ENCODE measurements around the gene GYS2. TPM values are rescaled to one million over a fixed set of nuclear protein-coding genes. Genes with fewer than 3 reads are reported as not detected.
"Not testable (repeated sequence)": the region's sequence is repeated elsewhere in the genome, so short reads cannot be mapped to it uniquely, and the experiment has no call there.

Gene GYS2
- total RNA-seq, 4 donors from 2014 or later: not detected

DNA sequence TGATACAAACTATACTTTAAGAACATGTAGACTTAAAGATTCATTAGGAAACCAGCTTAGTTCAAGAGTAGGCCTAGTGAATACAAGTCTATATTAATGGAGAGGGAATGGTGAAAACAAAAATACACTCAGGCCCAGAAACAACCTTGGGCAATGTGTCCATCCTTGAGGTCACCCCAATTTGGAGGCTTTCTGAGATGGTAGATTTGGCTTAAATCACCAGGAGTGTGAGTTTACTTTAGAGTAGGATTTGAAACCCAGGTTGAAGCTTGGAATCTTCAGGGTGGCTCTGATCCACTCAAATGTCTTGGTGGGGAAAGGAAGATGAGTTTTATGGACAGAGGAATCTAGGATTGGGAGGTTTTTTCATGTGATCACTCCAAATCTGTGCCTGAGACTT is 42.5 kb upstream of the GYS2 start:
- no peak overlapping the region for H3K27ac ChIP-seq
- H3K27me3 ChIP-seq: no peaks in the 10 kb centered on the region
- TF ChIP-seq POLR2AphosphoS5 (IDR thresholded peaks at IDR 0.05): no peak
- TF ChIP-seq, protein P1, sequence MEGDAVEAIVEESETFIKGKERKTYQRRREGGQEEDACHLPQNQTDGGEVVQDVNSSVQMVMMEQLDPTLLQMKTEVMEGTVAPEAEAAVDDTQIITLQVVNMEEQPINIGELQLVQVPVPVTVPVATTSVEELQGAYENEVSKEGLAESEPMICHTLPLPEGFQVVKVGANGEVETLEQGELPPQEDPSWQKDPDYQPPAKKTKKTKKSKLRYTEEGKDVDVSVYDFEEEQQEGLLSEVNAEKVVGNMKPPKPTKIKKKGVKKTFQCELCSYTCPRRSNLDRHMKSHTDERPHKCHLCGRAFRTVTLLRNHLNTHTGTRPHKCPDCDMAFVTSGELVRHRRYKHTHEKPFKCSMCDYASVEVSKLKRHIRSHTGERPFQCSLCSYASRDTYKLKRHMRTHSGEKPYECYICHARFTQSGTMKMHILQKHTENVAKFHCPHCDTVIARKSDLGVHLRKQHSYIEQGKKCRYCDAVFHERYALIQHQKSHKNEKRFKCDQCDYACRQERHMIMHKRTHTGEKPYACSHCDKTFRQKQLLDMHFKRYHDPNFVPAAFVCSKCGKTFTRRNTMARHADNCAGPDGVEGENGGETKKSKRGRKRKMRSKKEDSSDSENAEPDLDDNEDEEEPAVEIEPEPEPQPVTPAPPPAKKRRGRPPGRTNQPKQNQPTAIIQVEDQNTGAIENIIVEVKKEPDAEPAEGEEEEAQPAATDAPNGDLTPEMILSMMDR (IDR thresholded peaks at IDR 0.05): no peak
- no peak for TF ChIP-seq POLR2A (IDR thresholded peaks at IDR 0.05)
- TF ChIP-seq EP300 (IDR thresholded peaks at IDR 0.05): no peak
- peaks cover 0 to 30% (median 0%) of the 10 kb centered on the region in 3 donors for H3K4me1 ChIP-seq
- peaks cover 18 to 92% of the 10 kb centered on the region in 2 donors for H3K36me3 ChIP-seq
- H3K9me3 ChIP-seq: no peaks in the 10 kb centered on the region
- ATAC-seq: no peak
- no peak overlapping the region for H3K4me3 ChIP-seq

DNA sequence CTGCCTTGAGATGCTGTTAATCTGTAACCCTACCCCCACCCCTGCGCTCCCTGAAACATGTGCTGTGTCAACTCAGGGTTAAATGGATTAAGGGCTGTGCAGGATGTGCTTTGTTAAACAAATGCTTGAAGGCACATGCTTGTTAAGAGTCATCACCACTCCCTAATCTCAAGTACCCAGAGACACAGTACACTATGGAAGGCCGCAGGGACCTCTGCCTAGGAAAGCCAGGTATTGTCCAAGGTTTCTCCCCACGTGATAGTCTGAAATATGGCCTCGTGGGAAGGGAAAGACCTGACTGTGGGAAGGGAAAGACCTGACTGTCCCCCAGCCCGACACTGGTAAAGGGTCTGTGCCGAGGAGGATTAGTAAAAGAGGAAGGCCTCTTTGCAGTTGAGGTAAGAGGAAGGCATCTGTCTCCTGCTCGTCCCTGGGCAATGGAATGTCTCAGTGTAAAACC is 40.4 kb upstream of the GYS2 start:
- Histone ChIP-seq H3K36me3 (peaks cover 29 to 96% of the 10 kb centered on the region in 2 donors), H3K4me1 (peaks cover 0 to 19% (median 0%) of the 10 kb centered on the region in 3 donors)
- WGBS, 2 donors (ENCODE audit: low coverage in 1 of 2): 42 to 57% methylated on average over 2 to 7 of the region's 7 CpGs
- not testable (repeated sequence) for H3K9me3 ChIP-seq, ATAC-seq, H3K4me3 ChIP-seq, H3K27ac ChIP-seq, H3K27me3 ChIP-seq

DNA sequence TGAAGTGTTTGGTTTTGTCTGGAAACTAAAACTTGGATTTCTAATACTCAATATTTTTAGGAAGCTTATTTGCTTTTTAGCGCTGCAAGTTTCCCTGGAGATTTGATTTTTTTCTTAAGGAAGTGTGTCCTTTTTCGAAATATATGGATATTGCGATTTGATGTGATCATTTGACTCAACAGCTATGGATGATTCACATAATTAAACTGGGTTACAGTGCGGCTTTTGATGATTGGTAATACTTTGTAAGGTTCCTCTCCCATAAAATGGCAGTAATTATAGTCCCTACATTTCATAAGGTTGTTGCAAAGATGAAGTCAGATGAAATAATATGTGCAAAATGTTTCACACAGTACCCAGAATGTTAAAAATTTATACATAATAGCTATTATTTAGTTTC is 39.9 kb upstream of the GYS2 start:
- peaks cover 29 to 99% of the 10 kb centered on the region in 2 donors for H3K36me3 ChIP-seq
- no peaks in the 10 kb centered on the region for H3K27me3 ChIP-seq
- no peaks in the 10 kb centered on the region for H3K9me3 ChIP-seq
- 93 to 94% methylated on average over 3 to 4 of the region's 4 CpGs for WGBS, 2 donors (ENCODE audit: low coverage in 1 of 2)
- ATAC-seq: no peak
- H3K27ac ChIP-seq: no peak overlapping the region
- H3K4me3 ChIP-seq: no peak overlapping the region
- no peak for TF ChIP-seq EP300 (IDR thresholded peaks at IDR 0.05)
- no peak for TF ChIP-seq POLR2AphosphoS5 (IDR thresholded peaks at IDR 0.05)
- no peak for TF ChIP-seq POLR2A (IDR thresholded peaks at IDR 0.05)
- TF ChIP-seq, protein P1 (IDR thresholded peaks at IDR 0.05): no peak
- peaks cover 0 to 18% (median 0%) of the 10 kb centered on the region in 3 donors for H3K4me1 ChIP-seq

DNA sequence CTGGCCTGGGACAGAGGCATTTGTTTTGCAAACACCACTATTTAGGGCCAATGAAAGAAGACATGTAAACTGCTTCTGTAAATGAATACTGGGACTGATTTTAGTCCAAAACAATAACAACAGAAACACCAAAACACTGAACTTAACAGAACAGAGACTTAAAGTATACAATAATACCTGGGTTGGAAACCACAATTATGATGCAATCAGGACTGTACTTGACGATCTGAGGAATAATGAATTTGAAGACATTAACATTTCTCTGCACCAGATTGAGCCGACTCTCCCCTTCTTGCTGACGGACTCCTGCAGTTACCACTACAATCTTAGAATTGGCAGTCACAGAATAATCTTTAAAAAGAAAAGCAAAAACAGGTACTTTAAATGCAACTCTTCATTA is 39.1 kb upstream of the GYS2 start:
- H3K36me3 ChIP-seq: peaks cover 29 to 93% of the 10 kb centered on the region in 2 donors
- no peak overlapping the region for H3K4me3 ChIP-seq
- no peak for ATAC-seq
- H3K9me3 ChIP-seq: no peaks in the 10 kb centered on the region
- peaks cover 0 to 19% (median 0%) of the 10 kb centered on the region in 3 donors for H3K4me1 ChIP-seq
- no peak overlapping the region for H3K27ac ChIP-seq
- TF ChIP-seq POLR2A (IDR thresholded peaks at IDR 0.05) (no peak), EP300 (IDR thresholded peaks at IDR 0.05) (no peak), POLR2AphosphoS5 (IDR thresholded peaks at IDR 0.05) (no peak)
- TF ChIP-seq, protein P1 (IDR thresholded peaks at IDR 0.05): no peak
- no peaks in the 10 kb centered on the region for H3K27me3 ChIP-seq
- WGBS, 2 donors (ENCODE audit: low coverage in 1 of 2): 73 to 80% methylated on average over 3 of the region's 3 CpGs

DNA sequence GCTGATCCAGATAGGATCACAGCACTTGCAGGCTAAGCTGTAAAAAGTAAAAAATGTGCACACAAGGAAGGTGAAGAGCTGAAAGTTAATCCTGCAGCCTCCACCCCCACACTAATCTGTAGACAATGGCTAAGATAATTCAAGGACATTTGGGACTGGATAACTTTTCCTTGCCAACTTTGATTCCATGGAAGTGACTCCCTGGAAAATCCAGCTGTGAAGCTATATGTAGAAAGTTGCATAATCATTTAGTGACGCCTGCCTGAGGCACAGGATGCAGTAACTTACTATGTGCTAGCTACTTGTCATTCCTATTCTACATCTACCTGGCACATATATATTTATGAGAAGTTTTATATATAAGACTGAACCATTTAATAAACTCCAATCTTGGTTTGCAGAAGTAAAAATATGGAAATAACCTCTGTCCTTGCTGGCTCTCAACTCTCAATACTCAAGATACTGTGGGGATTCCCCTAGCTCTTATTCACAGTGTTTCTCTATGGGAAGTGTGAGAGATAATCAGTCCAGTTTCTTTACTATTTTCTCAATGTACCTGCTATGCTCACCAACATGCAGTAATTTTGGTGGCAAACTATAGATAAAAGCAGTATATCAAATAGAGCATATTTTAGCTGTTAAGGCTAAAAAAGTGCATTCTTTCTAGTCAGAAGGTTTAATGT is 38.2 kb upstream of the GYS2 start:
- Histone ChIP-seq H3K27ac (no peak overlapping the region), H3K4me1 (peaks cover 0 to 28% (median 0%) of the 10 kb centered on the region in 3 donors), H3K36me3 (peaks cover 29 to 91% of the 10 kb centered on the region in 2 donors), H3K4me3 (no peak overlapping the region), H3K27me3 (no peaks in the 10 kb centered on the region), H3K9me3 (no peaks in the 10 kb centered on the region)
- WGBS, 2 donors (ENCODE audit: low coverage in 1 of 2): 50% methylated on average over 1 of the region's 1 CpG; no CpG with 5 or more reads in 1 of the 2 donors
- TF ChIP-seq EP300 (IDR thresholded peaks at IDR 0.05) (no peak), POLR2A (IDR thresholded peaks at IDR 0.05) (no peak), POLR2AphosphoS5 (IDR thresholded peaks at IDR 0.05) (no peak)
- TF ChIP-seq, protein P1 (IDR thresholded peaks at IDR 0.05): no peak
- no peak for ATAC-seq
